ENCODE data around the gene UBALD1. TPM values are rescaled to one million over a fixed set of nuclear protein-coding genes. Genes with fewer than 3 reads are reported as not detected.

UBALD1 gene
- total and polyA plus RNA-seq, 2 donors (not counting 1 experiment from before 2014, with no cell fraction given): 25.6 to 31.7 TPM

- Histone ChIP-seq H3K4me1 (ENCODE audit: control insufficient read depth in 2 of 2, insufficient read depth in 2 of 2, low read length in 2 of 2) (no peaks in the 10 kb centered on the region), H2AFZ (ENCODE audit: insufficient read depth, low read depth, low read length, poor library complexity, severe bottlenecking) (no peak overlapping the region), H4K20me1 (ENCODE audit: control insufficient read depth, insufficient read depth, low read length, poor library complexity, severe bottlenecking) (no peaks in the 10 kb centered on the region), H3K36me3 (replicated peaks in 1 of 2; ENCODE audit: control extremely low read depth in 1 of 2, control insufficient read depth in 1 of 2, extremely low read depth in 1 of 2, insufficient read depth in 2 of 2, low read length in 1 of 2) (no peaks in the 10 kb centered on the region), H3K4me2 (replicated peaks; ENCODE audit: low read depth, low read length, poor library complexity, severe bottlenecking) (no peak overlapping the region), H3K27ac (ENCODE audit: low read length in 2 of 2) (no peak overlapping the region), H3K9me3 (ENCODE audit: control extremely low read depth in 1 of 3, control insufficient read depth in 2 of 3, insufficient read depth in 1 of 3, low read length in 2 of 3) (no peaks in the 10 kb centered on the region), H3K4me3 (ENCODE audit: control extremely low read depth in 1 of 5, extremely low read depth in 1 of 5, insufficient read depth in 1 of 5, low read depth in 2 of 5, low read length in 4 of 5) (no peak overlapping the region), H3K27me3 (replicated peaks in 1 of 4; ENCODE audit: control extremely low read depth in 1 of 4, control insufficient read depth in 3 of 4, insufficient read depth in 4 of 4, low read length in 3 of 4) (no peaks in the 10 kb centered on the region), H3K9ac (ENCODE audit: low read length) (no peak overlapping the region), H3K79me2 (ENCODE audit: control insufficient read depth, insufficient read depth, low read length) (no peaks in the 10 kb centered on the region)
- WGBS (ENCODE audit: insufficient coverage): 92% methylated on average over 11 of the region's 18 CpGs
- no peaks in the 10 kb centered on the region for H3K4me1 Mint-ChIP-seq
- H3K27ac Mint-ChIP-seq: no peak overlapping the region
- ChIA-PET POLR2A (no interaction called here), CTCF (interaction anchor here (1.1 kb wide), 1 partner anchor 20 kb away, joined by 3 read pairs; no protein-coding TSS in a partner anchor)
- H3K27me3 Mint-ChIP-seq: peaks cover under 1% of the 10 kb centered on the region
- TF ChIP-seq EZH2 (IDR thresholded peaks at IDR 0.05; ENCODE audit: borderline replicate concordance, insufficient read depth, low read depth, low read length, poor library complexity, severe bottlenecking) (no peak), CTCF (IDR thresholded peaks at IDR 0.05) (no peak)
- intact Hi-C loops (cut with micrococcal nuclease): no loop called here
- H3K4me3 Mint-ChIP-seq: no peak overlapping the region
- ATAC-seq (ENCODE audit: low read depth) (no peak), DNase-seq (no peak)
- H3K9me3 Mint-ChIP-seq (ENCODE audit: insufficient read depth): no peaks in the 10 kb centered on the region
Observed at GRCh38 chr16:4564661-4565267, 49.9 kb downstream of the UBALD1 start.

DNA sequence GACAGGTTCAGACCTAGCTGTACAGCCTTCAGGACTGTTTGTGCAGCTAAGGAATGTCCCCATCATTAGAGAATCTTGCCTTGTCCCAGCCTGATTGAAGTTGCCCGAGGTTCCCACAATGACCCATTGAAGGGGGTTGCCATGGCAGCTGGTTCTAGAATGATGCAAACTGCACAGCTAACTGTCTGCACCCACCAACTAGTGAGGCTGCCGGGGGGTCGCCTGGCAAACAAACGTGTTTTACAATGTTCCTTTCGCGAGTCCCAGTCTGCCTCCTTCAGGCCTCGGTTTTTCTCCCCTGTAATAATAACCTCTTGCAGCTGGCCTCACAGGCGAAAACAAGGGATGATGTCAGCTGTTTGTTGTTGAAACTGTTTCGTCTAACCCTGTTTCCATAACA is 53.1 kb downstream of the UBALD1 start:
- TF ChIP-seq EZH2 (IDR thresholded peaks at IDR 0.05; ENCODE audit: borderline replicate concordance, insufficient read depth, low read depth, low read length, poor library complexity, severe bottlenecking) (no peak), CTCF (IDR thresholded peaks at IDR 0.05) (no peak)
- peaks cover 4% of the 10 kb centered on the region for H3K27me3 Mint-ChIP-seq
- no peak overlapping the region for H3K4me2 ChIP-seq (replicated peaks; ENCODE audit: low read depth, low read length, poor library complexity, severe bottlenecking)
- ChIA-PET CTCF (interaction anchor here (1.9 to 2.0 kb wide), 2 partner anchors 9 to 13 kb away, joined by 5 to 6 read pairs; no protein-coding TSS in a partner anchor), POLR2A (no interaction called here)
- no peak overlapping the region for H3K9ac ChIP-seq (ENCODE audit: low read length)
- no peaks in the 10 kb centered on the region for H3K4me1 ChIP-seq (ENCODE audit: control insufficient read depth in 2 of 2, insufficient read depth in 2 of 2, low read length in 2 of 2)
- no peak overlapping the region for H3K27ac ChIP-seq (ENCODE audit: low read length in 2 of 2)
- H4K20me1 ChIP-seq (ENCODE audit: control insufficient read depth, insufficient read depth, low read length, poor library complexity, severe bottlenecking): no peaks in the 10 kb centered on the region
- intact Hi-C loops (cut with micrococcal nuclease): no loop called here
- H3K27ac Mint-ChIP-seq: no peak overlapping the region
- H3K4me3 Mint-ChIP-seq: no peak overlapping the region
- H3K27me3 ChIP-seq (replicated peaks in 1 of 4; ENCODE audit: control extremely low read depth in 1 of 4, control insufficient read depth in 3 of 4, insufficient read depth in 4 of 4, low read length in 3 of 4): no peaks in the 10 kb centered on the region
- H3K4me1 Mint-ChIP-seq: no peaks in the 10 kb centered on the region
- no peaks in the 10 kb centered on the region for H3K79me2 ChIP-seq (ENCODE audit: control insufficient read depth, insufficient read depth, low read length)
- no peaks in the 10 kb centered on the region for H3K9me3 ChIP-seq (ENCODE audit: control extremely low read depth in 1 of 3, control insufficient read depth in 2 of 3, insufficient read depth in 1 of 3, low read length in 2 of 3)
- no peak overlapping the region for H2AFZ ChIP-seq (ENCODE audit: insufficient read depth, low read depth, low read length, poor library complexity, severe bottlenecking)
- DNase-seq (no peak), ATAC-seq (ENCODE audit: low read depth) (no peak)
- WGBS (ENCODE audit: insufficient coverage): 82% methylated on average over 1 of the region's 9 CpGs
- no peak overlapping the region for H3K4me3 ChIP-seq (ENCODE audit: control extremely low read depth in 1 of 5, extremely low read depth in 1 of 5, insufficient read depth in 1 of 5, low read depth in 2 of 5, low read length in 4 of 5)
- H3K36me3 ChIP-seq (replicated peaks in 1 of 2; ENCODE audit: control extremely low read depth in 1 of 2, control insufficient read depth in 1 of 2, extremely low read depth in 1 of 2, insufficient read depth in 2 of 2, low read length in 1 of 2): no peaks in the 10 kb centered on the region
- H3K9me3 Mint-ChIP-seq (ENCODE audit: insufficient read depth): no peaks in the 10 kb centered on the region
